Tibial nerve (tissue), 4 donors: Measurements from ENCODE around the gene UCN3. TPM values are rescaled to one million over a fixed set of nuclear protein-coding genes. Genes with fewer than 3 reads are reported as not detected.

Experiments used
- DNase-seq, 2 donors: peaks; one replicate each; pipeline ENCODE4 v3.0.0-alpha.2; 2019; ENCODE audit warnings: low spot score in 2 of 2
- H3K27ac ChIP-seq, 4 donors: fragments of 200-600 bp; sonication (generic) in 3 of 4; one replicate each; pipeline ENCODE4 v1.5.1; 2017 to 2019; ENCODE audit warnings: mild to moderate bottlenecking in 1 of 4
- H3K27me3 ChIP-seq, 2 donors: fragments of 200-600 bp; sonication (generic) in 1 of 2; one replicate each; pipeline versions ENCODE4 v1.5.1 to v1.6.0; 2017 to 2019
- H3K36me3 ChIP-seq, 3 donors: fragments of 200-600 bp; sonication (generic); one replicate each; pipeline ENCODE4 v1.5.1; 2018 to 2019
- H3K4me1 ChIP-seq, 4 donors: fragments of 200-600 bp; sonication (generic) in 3 of 4; one replicate each; pipeline ENCODE4 v1.5.1; 2017 to 2019
- H3K4me3 ChIP-seq, 4 donors: fragments of 200-600 bp; sonication (generic) in 3 of 4; one replicate each; pipeline ENCODE4 v1.5.1; 2017 to 2019; ENCODE audit warnings: mild to moderate bottlenecking in 1 of 4, moderate library complexity in 1 of 4
- H3K9me3 ChIP-seq, 4 donors: fragments of 200-600 bp; sonication (generic) in 3 of 4; one replicate each; pipeline ENCODE4 v1.5.1; 2017 to 2019
- EP300 ChIP-seq, 2 donors: sonication (generic); formaldehyde crosslinking; IDR thresholded peaks; one replicate each; pipeline ENCODE4 v1.6.1; 2017; ENCODE audit warnings: antibody characterized with exemption in 2 of 2, mild to moderate bottlenecking in 1 of 2
- POLR2A ChIP-seq, 2 donors: fragments of 450-650 bp; IDR thresholded peaks; one replicate each; pipeline ENCODE4 v1.6.1; 2017; ENCODE audit warnings: antibody characterized with exemption in 2 of 2, mild to moderate bottlenecking in 2 of 2, moderate library complexity in 2 of 2
- WGBS, 2 donors: methylation state at CpG; one replicate each; pipeline ENCODE4 v1.1.5; 2018; 5-methylcytosine and 5-hydroxymethylcytosine counted together
- total RNA-seq, 4 donors: library from RNA; depleted of rRNA; stranded (reverse); fragments of >200 nt; gene quantifications; one replicate each; pipeline ENCODE4 v1.1.0, GENCODE V29; 2016
- TF ChIP-seq, protein P1 (sequence below), 5 experiments: fragments of 200-600 bp in 3 of 5; fragments of 450-650 bp in 2 of 5; sonication (generic) in 3 of 5; IDR thresholded peaks; one replicate each; pipeline ENCODE4 v1.5.1; 2016 to 2019; ENCODE audit warnings: antibody characterized with exemption in 5 of 5, mild to moderate bottlenecking in 3 of 5, moderate library complexity in 2 of 5

The UCN3 gene
- total RNA-seq, 4 donors from 2014 or later: not detected

DNA sequence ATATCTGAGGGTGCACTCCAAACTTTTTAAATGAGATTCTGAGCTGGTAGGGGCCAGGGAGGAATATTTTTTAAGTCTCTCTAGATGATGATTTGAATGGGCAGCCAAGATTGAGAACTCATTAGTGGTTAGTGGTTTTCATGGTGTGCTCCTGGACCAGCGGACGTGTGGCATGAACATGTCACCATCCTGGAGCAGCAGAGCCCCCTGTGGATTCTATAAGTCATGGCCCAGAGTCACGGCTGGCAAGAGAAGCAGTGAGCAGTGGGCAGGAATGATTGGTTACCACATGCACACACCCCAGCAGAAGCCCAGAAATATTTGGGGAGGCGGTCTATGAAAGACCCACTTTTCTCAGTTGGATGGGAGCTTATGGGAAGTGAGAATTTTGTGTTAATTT lies 21.2 kb upstream of the UCN3 start:
- Histone ChIP-seq H3K9me3 (no peaks in the 10 kb centered on the region), H3K27ac (no peak overlapping the region), H3K27me3 (no peaks in the 10 kb centered on the region), H3K4me3 (no peak overlapping the region), H3K4me1 (no peaks in the 10 kb centered on the region), H3K36me3 (no peaks in the 10 kb centered on the region)
- TF ChIP-seq POLR2A (IDR thresholded peaks at IDR 0.05) (no peak), EP300 (IDR thresholded peaks at IDR 0.05) (no peak)
- TF ChIP-seq, protein P1, sequence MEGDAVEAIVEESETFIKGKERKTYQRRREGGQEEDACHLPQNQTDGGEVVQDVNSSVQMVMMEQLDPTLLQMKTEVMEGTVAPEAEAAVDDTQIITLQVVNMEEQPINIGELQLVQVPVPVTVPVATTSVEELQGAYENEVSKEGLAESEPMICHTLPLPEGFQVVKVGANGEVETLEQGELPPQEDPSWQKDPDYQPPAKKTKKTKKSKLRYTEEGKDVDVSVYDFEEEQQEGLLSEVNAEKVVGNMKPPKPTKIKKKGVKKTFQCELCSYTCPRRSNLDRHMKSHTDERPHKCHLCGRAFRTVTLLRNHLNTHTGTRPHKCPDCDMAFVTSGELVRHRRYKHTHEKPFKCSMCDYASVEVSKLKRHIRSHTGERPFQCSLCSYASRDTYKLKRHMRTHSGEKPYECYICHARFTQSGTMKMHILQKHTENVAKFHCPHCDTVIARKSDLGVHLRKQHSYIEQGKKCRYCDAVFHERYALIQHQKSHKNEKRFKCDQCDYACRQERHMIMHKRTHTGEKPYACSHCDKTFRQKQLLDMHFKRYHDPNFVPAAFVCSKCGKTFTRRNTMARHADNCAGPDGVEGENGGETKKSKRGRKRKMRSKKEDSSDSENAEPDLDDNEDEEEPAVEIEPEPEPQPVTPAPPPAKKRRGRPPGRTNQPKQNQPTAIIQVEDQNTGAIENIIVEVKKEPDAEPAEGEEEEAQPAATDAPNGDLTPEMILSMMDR (IDR thresholded peaks at IDR 0.05): no peak
- no peak for DNase-seq
- 55 to 73% methylated on average over 4 of the region's 4 CpGs for whole genome bisulfite sequencing, 2 donors

DNA sequence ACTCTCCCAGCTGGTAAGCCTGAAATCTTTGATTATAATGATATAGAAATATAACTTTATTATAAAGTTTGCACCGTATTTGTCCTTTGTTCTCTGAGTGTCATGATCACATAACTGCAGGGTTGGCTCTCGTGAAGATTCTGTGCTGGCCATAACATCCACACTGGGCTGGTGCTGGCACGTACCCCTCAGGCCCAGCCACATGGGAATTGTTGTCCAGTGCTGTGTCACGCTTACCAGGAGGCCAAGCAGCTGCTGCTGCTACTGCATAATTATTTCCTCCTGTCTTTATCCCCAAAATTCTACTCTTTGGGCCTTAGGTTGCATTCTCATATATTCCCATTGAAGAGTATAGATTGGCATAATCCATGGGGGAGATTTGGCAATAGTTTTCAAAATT lies 20.8 kb upstream of the UCN3 start:
- Histone ChIP-seq H3K4me3 (no peak overlapping the region), H3K27me3 (no peaks in the 10 kb centered on the region), H3K9me3 (no peaks in the 10 kb centered on the region), H3K27ac (no peak overlapping the region), H3K36me3 (no peaks in the 10 kb centered on the region), H3K4me1 (no peaks in the 10 kb centered on the region)
- TF ChIP-seq, protein P1 (IDR thresholded peaks at IDR 0.05): no peak
- TF ChIP-seq EP300 (IDR thresholded peaks at IDR 0.05) (no peak), POLR2A (IDR thresholded peaks at IDR 0.05) (no peak)
- DNase-seq: no peak
- 72 to 78% methylated on average over 4 of the region's 4 CpGs for WGBS, 2 donors

DNA sequence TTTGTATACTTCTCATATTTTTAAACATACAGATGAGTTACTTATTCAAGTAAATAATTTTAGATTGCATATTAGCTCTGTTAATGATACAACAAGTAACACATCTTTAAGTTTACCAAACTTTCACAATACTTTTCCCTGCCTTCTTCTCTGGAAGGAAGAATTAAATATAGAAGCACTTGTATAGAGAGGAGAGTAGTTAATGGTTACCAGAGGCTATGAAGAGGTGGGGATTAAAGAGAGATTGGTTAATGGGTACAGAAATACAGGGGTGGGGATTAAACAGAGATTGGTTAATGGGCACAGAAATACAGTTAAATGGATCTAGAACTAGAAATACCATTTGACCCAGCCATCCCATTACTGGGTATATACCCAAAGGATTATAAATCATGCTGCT lies 20.0 kb upstream of the UCN3 start:
- DNase-seq: no peak
- H3K27me3 ChIP-seq: no peaks in the 10 kb centered on the region
- no peaks in the 10 kb centered on the region for H3K36me3 ChIP-seq
- TF ChIP-seq, protein P1 (IDR thresholded peaks at IDR 0.05): no peak
- no peak for TF ChIP-seq EP300 (IDR thresholded peaks at IDR 0.05)
- no peak for TF ChIP-seq POLR2A (IDR thresholded peaks at IDR 0.05)
- no peak overlapping the region for H3K4me3 ChIP-seq
- H3K9me3 ChIP-seq: no peaks in the 10 kb centered on the region
- no peak overlapping the region for H3K27ac ChIP-seq
- no peaks in the 10 kb centered on the region for H3K4me1 ChIP-seq

DNA sequence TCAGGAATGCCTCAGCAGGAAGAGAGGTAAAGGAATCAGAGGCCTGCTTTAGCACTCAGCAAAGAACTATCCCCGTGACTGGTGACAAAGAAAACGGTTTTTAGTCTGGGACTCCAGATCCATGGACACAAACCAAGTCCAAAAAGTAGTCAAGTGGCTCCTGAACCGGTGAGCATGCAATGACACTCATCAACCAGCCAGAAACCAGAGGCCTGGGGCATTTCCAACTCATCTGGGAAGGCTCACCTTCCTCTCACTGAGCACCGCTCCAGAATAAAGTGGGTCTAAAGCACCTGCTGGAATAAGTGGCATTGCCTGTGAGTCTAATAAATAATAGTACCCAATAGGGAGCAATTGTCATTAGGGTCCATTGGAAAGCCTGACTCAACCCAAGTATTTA lies 17.9 kb upstream of the UCN3 start:
- Histone ChIP-seq H3K27me3 (no peaks in the 10 kb centered on the region), H3K27ac (no peak overlapping the region), H3K36me3 (no peaks in the 10 kb centered on the region), H3K9me3 (no peaks in the 10 kb centered on the region), H3K4me3 (no peak overlapping the region), H3K4me1 (no peaks in the 10 kb centered on the region)
- WGBS, 2 donors: 66 to 82% methylated on average over 4 of the region's 4 CpGs
- no peak for DNase-seq
- TF ChIP-seq EP300 (IDR thresholded peaks at IDR 0.05): no peak
- TF ChIP-seq, protein P1 (IDR thresholded peaks at IDR 0.05): no peak

DNA sequence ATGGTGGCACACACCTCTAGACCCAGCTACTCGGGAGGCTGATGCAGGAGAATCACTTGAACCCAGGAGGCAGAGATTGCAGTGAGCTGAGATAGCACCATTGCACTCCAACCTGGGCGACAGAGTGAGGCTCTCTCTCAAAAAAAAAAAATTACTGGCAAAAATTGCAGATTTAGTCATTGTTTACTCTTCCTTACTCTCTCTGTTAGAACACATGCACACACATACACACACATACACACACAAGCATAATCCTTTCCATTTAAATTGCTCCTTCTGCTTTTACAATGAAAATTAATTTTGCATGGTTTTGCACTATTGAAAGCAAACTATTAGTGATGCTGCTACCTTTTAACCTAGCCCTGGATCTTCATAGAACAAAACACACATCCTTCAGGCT lies 15.4 kb upstream of the UCN3 start:
- DNase-seq: no peak
- no peaks in the 10 kb centered on the region for H3K27me3 ChIP-seq
- no peaks in the 10 kb centered on the region for H3K36me3 ChIP-seq
- TF ChIP-seq POLR2A (IDR thresholded peaks at IDR 0.05): no peak
- TF ChIP-seq EP300 (IDR thresholded peaks at IDR 0.05): no peak
- TF ChIP-seq, protein P1 (IDR thresholded peaks at IDR 0.05): no peak
- WGBS, 2 donors: 75 to 79% methylated on average over 2 of the region's 2 CpGs
- no peaks in the 10 kb centered on the region for H3K4me1 ChIP-seq
- no peaks in the 10 kb centered on the region for H3K9me3 ChIP-seq
- H3K27ac ChIP-seq: no peak overlapping the region
- H3K4me3 ChIP-seq: no peak overlapping the region
